ENCODE data around the gene TFPI2.
"Not testable (repeated sequence)": the region's sequence is repeated elsewhere in the genome, so short reads cannot be mapped to it uniquely, and the experiment has no call there.

Gene TFPI2

DNA sequence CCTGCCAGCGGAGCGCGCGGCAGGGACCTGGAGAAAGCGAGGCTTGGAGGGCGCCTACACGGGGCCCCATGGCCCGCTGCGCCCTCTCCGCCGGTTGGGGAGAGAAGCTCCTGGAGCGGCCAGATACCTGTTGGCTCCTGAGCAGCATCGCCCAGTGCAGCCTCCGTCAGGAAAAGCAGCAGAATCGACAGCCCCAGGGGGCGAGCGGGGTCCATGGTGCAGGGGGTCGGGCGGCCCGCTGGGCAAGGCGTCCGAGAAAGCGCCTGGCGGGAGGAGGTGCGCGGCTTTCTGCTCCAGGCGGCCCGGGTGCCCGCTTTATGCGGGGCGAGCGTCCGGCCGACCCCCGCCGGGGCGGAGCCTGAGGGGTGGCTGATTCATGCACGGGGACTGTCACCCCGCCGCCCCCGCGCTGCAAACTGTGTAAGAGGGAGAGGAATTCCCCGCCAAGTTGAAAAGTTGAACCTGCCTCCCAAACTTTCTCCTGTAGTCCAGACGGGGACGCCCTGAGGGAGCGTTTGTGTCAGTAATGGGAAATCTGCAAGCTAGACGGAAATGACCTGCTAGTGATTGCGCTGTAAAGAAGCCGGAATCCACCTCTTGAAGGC is at the start of gene TFPI2:
TFPI2 (minus strand) TSS at position 290 of the 605 bp plus-strand sequence; CDS start at position 215, 75 bp downstream.
- no peak for DNase-seq

- no peak for DNase-seq
Measured at GRCh38 chr7:93938293-93938692, 47.7 kb upstream of the TFPI2 start.

DNA sequence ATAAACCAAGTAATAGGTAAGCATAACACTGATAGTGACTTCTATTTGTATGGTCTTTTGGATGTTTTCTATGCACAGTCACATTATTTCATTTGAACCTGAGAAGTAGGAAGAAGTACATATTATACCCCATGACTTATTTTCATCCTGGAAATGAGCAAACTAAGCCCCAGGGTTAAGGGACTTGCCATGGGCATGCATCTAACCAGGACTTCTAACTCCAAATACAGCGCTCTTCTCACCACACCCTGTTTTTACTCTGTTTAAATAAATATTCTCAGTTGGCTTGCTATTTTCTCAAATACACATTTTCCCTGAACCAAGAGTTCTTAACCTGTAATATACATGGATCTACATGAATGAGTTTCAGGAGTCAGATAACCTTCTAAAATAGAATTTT is 47.3 kb upstream of the TFPI2 start:
- no peak for DNase-seq

- DNase-seq, result no peak
Measured at GRCh38 chr7:93935102-93935501, 44.5 kb upstream of the TFPI2 start.

DNA sequence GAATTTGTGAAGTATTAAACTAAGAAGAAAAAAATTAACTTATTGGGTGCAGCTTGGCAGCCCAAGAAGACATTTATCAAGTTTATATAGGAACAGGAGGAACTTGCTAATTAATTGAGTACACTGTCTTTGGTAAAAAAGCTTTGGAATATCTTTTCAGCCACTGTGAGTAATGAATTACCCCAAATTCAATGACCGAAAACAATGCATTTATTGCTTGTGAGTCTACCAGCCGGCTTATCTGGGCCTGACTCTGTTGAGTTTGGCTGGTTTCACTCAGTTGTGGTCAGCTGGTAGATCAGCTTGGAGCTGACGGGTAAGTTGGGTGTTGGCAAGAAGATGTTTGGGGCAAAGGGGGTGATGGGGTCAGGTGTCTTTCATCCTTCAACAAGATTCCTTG is 42.6 kb upstream of the TFPI2 start:
- no peak for DNase-seq

- DNase-seq, result no peak
Measured at GRCh38 chr7:93931655-93932054, 41.1 kb upstream of the TFPI2 start.

GRCh38 chr7:93927585-93927984 is 37.0 kb upstream of the TFPI2 start:
- no peak for DNase-seq

DNA sequence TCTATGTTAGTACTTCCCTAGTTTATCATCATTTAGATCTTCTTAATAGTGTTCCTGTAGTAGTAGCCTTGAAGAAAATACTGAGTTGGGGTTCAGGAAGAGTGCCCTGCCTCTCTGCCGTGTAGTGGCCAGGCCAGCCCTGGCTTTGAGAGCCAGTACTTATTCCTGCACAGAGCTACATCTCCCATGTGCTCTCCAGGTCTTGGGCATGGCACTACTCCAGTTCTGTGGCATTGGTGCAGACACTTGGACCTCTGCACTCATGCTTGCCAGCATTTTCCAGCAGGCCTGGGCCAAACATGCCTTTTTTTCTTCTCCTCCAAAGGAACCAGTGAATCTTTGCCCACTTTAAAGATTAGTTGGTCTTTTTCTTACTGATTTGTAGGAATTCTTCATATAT is 36.2 kb upstream of the TFPI2 start:
- no peak for DNase-seq

DNA sequence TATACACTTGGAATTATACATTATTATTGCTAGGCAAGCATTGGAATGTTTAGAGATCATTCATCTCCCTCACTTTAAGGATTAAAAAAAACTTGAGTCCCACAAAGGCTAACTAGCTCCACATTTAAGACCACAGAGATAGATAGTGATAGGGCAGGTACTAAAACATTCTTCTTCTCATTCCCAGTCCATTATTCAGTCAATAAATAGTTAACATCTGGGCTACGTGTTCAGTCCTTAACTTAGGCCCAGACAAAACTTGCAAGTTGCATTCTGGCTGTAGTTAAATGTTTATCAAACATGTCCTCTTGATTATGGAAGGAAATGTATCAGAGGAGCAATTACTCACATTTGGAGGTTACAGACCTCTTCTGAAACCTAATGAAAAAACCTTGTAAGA is 33.4 kb upstream of the TFPI2 start:
- no peak for DNase-seq

DNA sequence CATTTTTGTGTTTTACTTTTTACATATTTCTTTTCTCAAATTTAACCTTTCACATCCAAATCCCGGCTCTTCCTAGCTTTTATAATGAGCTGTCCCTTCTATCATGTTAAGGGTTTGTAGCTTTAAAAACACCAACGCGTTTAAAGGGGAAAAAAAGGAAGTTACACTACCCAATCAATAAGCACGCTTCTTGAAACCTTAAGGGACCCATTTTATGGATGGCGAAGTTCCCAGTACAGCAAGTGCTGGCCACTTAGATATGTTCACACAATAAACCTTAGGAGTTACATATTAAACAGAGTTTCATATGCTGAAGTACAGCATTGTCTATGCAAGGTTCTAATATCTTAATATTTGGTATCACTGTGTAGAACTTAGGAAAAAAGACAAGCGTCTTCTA is 32.7 kb upstream of the TFPI2 start:
- DNase-seq, result no peak

- no peak for DNase-seq
Measured at GRCh38 chr7:93921607-93922566, 31.3 kb upstream of the TFPI2 start, which contains the start of gene GNG11. GNG11 (plus strand) TSS chr7:93921735; CDS start chr7:93922138, 403 bp downstream.

DNA sequence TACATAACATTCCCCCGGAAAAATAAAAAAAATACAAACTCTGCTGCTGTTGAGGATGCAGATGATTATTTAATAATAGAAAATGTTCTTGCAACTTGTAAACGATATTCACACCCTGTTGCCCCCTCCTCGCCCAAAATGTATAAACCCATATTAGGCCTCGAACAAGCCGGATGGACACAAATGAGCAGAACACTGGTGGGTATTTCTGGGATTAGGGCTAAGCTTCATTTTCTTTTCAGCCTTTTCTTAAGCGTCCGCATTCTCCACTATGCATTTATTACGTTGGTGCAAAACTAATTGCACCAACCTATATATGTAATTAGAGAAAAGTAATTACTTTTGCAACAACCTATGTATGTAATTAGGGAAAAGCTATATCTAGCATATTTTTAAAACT is 30.6 kb upstream of the TFPI2 start:
- no peak for DNase-seq

DNA sequence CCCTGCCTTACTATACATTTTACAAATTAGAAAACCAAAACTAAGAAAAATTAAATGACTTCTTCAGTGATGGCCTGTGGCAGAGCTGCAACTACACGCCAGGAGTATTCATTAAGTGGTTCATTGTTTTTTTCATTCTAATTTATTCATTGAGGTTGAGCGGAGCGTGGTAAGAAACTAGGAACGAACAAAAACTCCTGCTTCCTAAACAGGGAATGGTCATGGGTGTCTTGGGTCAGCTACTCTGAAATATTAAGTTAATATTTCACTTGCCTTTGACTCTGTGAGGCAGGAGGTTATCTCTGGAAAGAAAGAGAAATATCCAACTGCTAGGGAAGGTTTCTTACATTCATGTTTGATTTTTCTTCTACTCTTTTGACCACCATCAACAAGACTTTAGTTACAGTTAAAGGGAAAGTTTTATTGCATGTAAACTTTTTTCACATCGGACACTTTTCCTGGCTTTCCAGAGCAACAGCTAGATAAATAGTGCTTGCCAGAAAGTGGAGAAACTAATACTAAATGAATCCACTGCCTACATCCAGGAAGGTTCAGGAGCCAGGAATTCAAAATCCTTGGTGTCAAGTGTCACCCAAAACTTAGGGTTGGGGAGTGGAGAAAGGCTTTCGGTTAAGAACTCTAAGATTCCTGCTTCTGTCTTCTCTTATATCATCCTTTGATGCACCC is 30.1 kb upstream of the TFPI2 start:
- no peak for DNase-seq

GRCh38 chr7:93916315-93916714 is 25.8 kb upstream of the TFPI2 start:
- DNase-seq, result not testable (repeated sequence)

DNA sequence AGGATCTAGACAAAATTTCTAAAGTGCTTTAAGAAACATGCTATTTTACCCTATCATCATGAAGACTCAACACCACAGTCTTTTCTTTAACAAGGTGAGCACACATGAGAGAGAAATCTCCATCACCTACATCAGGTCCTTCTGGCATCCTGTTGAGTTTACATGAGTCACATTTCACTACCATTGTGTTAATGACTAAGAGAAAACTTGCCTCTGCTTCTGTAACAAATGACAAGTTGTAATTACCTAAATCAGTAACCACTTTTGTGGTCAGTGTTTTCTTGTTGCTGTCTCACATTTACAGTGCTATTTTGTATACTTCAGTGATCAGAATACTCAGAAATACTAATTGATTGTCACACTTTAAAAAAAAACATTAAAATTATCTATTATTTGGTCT is 25.3 kb upstream of the TFPI2 start:
- not testable (repeated sequence) for DNase-seq

DNA sequence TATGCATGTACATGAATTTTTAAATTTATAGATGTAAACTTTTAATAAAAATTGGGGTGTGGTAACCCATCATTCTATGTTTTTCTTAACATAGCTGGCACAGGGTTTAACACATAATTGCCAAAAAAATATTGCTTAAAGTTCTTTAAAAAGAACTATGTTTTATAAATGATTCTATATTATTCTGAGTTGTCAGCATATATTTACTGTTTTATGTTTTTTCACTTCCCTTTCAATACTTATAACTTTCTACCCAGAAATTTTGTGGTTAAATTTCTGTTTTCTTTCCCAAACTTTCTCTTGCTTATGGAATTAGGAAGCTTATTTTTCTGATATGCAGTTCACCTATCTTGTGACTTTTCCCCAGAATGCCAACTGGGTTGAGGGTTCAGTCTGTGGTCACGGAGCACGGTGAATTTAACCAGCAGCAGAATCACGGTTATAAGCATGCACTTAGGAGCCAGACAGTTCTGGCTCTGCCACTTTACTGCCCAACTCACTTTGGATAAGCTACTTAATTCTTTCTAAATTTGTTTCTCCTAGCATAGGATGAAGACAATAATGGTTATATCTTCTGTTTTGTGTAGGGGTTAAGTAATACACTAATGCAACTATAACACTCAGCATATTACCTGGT is 24.8 kb upstream of the TFPI2 start:
- not testable (repeated sequence) for DNase-seq

DNA sequence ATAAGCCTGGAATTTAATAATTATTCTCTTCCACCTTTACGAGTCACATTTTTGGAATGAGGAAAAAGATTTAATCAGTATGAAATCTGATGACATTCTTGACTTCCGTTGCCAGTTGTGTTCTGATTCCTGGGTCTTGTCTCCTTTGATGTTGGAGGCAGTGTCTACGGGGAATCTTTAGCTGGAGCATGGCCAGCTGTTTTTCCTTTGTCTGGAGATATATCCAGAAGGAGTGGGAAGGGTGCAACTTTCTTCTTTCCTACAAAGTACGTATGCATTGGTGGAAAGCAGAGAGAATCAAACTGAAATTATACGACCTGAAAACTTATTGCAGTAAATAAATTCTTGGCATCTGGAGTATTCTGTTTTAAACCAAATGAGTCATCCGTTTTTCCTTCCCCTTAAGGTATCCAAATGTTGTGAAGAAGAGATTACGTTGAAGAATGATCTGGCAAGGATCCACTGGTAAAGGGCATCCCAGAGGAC is 24.1 kb upstream of the TFPI2 start:
- no peak for DNase-seq

- DNase-seq, result no peak
Measured at GRCh38 chr7:93913197-93913596, 22.6 kb upstream of the TFPI2 start.

- DNase-seq, result not testable (repeated sequence)
Measured at GRCh38 chr7:93911661-93912060, 21.1 kb upstream of the TFPI2 start.

DNA sequence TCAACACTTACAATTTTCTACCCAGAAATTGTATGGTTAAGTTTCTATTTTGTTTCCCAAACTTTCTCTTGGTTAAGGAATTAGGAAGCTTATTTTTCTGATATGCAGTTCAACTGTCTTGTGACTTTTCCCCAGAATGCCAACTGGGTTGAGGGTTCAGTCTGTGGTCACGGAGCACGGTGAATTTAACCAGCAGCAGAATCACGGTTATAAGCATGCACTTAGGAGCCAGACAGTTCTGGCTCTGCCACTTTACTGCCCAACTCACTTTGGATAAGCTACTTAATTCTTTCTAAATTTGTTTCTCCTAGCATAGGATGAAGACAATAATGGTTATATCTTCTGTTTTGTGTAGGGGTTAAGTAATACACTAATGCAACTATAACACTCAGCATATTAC is 20.7 kb upstream of the TFPI2 start:
- DNase-seq, result not testable (repeated sequence)

- no peak for DNase-seq
Measured at GRCh38 chr7:93910076-93910994, 19.8 kb upstream of the TFPI2 start.

DNA sequence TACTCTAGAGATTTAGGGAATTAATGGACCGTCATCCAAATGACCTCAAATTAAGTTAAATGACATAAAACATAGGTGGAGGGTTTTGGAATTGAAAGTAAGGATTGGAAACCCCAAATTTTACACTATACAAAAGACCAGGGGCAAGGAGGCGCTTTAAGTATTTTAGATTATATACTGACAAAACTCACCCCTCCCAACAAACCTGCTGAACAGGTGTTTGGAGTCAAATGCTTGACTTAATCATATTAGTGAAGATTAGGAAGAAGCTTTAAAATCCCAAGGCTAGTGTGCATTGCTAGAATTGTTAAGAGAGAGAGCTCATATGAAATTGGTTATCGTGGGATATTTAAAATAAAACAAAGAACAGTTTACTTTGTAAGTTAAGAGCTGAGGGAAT is 15.7 kb upstream of the TFPI2 start, which contains the start of gene GNGT1:
GNGT1 (plus strand) TSS at position 301 of the 400 bp plus-strand sequence. CDS start 180 bp downstream, outside the sequence.
- no peak for DNase-seq
